ENCODE data around the gene B3GNT9. TPM values are rescaled to one million over a fixed set of nuclear protein-coding genes. Genes with fewer than 3 reads are reported as not detected.

Gene B3GNT9
- total RNA-seq, 1 experiment from 2014 or later, result 11.5 TPM

DNA sequence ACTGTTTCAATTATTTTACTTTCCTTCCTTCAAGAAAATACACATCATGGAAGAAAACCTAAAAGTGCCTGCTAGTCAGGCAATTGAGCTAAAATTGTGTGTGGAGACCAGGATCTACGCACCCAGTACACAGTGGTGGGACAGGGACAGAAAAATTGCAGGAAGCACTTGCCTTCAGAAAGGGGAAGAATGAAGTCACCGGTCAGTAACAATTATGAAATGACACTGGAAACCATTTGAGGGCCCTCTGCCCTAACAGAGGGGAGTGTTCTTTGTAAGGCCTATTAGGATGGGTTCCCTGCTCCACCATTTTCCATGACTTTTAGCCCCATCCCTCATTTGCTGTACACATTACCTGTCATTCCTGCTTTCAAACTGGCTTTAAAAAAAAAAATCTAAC lies 45.6 kb downstream of the B3GNT9 start:
- CTCF ChIA-PET, result no interaction called here
- ATAC-seq (no peak), DNase-seq (ENCODE audit: low read depth, low spot score) (no peak)
- POLR2A ChIA-PET, result no interaction called here
- intact Hi-C loops (cut with micrococcal nuclease; ENCODE audit: unreplicated experiment), result loop anchor here (5.0 to 10.0 kb wide), 2 partner anchors 88 to 130 kb away; no protein-coding TSS in a partner anchor
- Histone ChIP-seq H3K27me3 (ENCODE audit: control insufficient read depth, insufficient read depth, low read length) (no peaks in the 10 kb centered on the region), H3K4me3 (ENCODE audit: low read depth in 2 of 2, low read length in 2 of 2) (no peak overlapping the region), H3K27ac (ENCODE audit: low read length) (no peak overlapping the region), H3K36me3 (ENCODE audit: control insufficient read depth, insufficient read depth, low read length) (peaks cover 2% of the 10 kb centered on the region), H3K9me3 (ENCODE audit: control insufficient read depth, insufficient read depth, low read depth, low read length) (no peaks in the 10 kb centered on the region), H3K4me1 (ENCODE audit: control insufficient read depth, insufficient read depth, low read length) (0 out of 2 replicates have a peak, but pooled peaks cover 3% of the 10 kb centered on the region)
- BruUV-seq (replicated peaks), result no TSS peak
- TF ChIP-seq, protein P1, sequence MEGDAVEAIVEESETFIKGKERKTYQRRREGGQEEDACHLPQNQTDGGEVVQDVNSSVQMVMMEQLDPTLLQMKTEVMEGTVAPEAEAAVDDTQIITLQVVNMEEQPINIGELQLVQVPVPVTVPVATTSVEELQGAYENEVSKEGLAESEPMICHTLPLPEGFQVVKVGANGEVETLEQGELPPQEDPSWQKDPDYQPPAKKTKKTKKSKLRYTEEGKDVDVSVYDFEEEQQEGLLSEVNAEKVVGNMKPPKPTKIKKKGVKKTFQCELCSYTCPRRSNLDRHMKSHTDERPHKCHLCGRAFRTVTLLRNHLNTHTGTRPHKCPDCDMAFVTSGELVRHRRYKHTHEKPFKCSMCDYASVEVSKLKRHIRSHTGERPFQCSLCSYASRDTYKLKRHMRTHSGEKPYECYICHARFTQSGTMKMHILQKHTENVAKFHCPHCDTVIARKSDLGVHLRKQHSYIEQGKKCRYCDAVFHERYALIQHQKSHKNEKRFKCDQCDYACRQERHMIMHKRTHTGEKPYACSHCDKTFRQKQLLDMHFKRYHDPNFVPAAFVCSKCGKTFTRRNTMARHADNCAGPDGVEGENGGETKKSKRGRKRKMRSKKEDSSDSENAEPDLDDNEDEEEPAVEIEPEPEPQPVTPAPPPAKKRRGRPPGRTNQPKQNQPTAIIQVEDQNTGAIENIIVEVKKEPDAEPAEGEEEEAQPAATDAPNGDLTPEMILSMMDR (IDR thresholded peaks at IDR 0.05), result no peak
- TF ChIP-seq REST (IDR thresholded peaks at IDR 0.05; ENCODE audit: insufficient read depth in 1 of 2, low read depth in 2 of 2, low read length in 1 of 2) (no peak), SIN3A (IDR thresholded peaks at IDR 0.05; ENCODE audit: borderline replicate concordance, insufficient read depth, low read depth, low read length) (no peak), POLR2AphosphoS5 (IDR thresholded peaks at IDR 0.05; ENCODE audit: low read depth, low read length) (no peak), TCF7L2 (IDR thresholded peaks at IDR 0.05; ENCODE audit: low read depth, low read length) (no peak)
- in situ Hi-C loops (cut with HindIII; ENCODE audit: low pct_unique_long_range_greater_than_20kb, low sequenced_read_pairs), result no loop called here

GRCh38 chr16:67104845-67105244 lies 46.0 kb downstream of the B3GNT9 start:
- BruUV-seq (replicated peaks), result no TSS peak
- Histone ChIP-seq H3K9me3 (ENCODE audit: control insufficient read depth, insufficient read depth, low read depth, low read length) (no peaks in the 10 kb centered on the region), H3K27ac (ENCODE audit: low read length) (no peak overlapping the region), H3K4me3 (ENCODE audit: low read depth in 2 of 2, low read length in 2 of 2) (no peak overlapping the region), H3K4me1 (ENCODE audit: control insufficient read depth, insufficient read depth, low read length) (0 out of 2 replicates have a peak, but pooled peaks cover 3% of the 10 kb centered on the region), H3K27me3 (ENCODE audit: control insufficient read depth, insufficient read depth, low read length) (no peaks in the 10 kb centered on the region), H3K36me3 (ENCODE audit: control insufficient read depth, insufficient read depth, low read length) (peaks cover 2% of the 10 kb centered on the region; the same call in 1 of the 2 replicates)
- TF ChIP-seq POLR2AphosphoS5 (IDR thresholded peaks at IDR 0.05; ENCODE audit: low read depth, low read length) (no peak), TCF7L2 (IDR thresholded peaks at IDR 0.05; ENCODE audit: low read depth, low read length) (no peak), REST (IDR thresholded peaks at IDR 0.05; ENCODE audit: insufficient read depth in 1 of 2, low read depth in 2 of 2, low read length in 1 of 2) (no peak), SIN3A (IDR thresholded peaks at IDR 0.05; ENCODE audit: borderline replicate concordance, insufficient read depth, low read depth, low read length) (no peak)
- TF ChIP-seq, protein P1 (IDR thresholded peaks at IDR 0.05), result no peak
- intact Hi-C loops (cut with micrococcal nuclease; ENCODE audit: unreplicated experiment), result loop anchor here (5.0 to 10.0 kb wide), 2 partner anchors 88 to 130 kb away; no protein-coding TSS in a partner anchor
- in situ Hi-C loops (cut with HindIII; ENCODE audit: low pct_unique_long_range_greater_than_20kb, low sequenced_read_pairs), result no loop called here
- ATAC-seq, result no peak
- ChIA-PET CTCF (no interaction called here), POLR2A (interaction anchor here (0.6 to 1.4 kb wide), 2 partner anchors 12 to 67 kb away, joined by 4 to 7 read pairs; no protein-coding TSS in a partner anchor)
- DNase-seq (ENCODE audit: low read depth, low spot score), result no peak

Data from Panc1 (cell line).